Naive thymus-derived CD4-positive, alpha-beta T cell (primary cell): Measurements from ENCODE around the gene ETS2. TPM values are rescaled to one million over a fixed set of nuclear protein-coding genes. Genes with fewer than 3 reads are reported as not detected.

Experiments used
- ATAC-seq: fragments of 150-1000 bp; cut with Tn5 transposase; 2 replicates; pipeline ENCODE4 v1.10.0; 2021; ENCODE audit warnings: mild to moderate bottlenecking, moderate library complexity
- CTCF ChIA-PET: fragments of 350-600 bp; sonication (Branson Sonifier 250); formaldehyde crosslinking; loops from one replicate; lab custom pipeline; 2021; ENCODE audit warnings: antibody characterized with exemption; lab: Charles Lee
- POLR2A ChIA-PET: fragments of 350-600 bp; sonication (Branson Sonifier 250); formaldehyde crosslinking; loops from one replicate; lab custom pipeline; 2021; ENCODE audit warnings: antibody characterized with exemption, inconsistent platforms; lab: Charles Lee
- DNase-seq, 9 donors: peaks; one replicate each; pipeline versions ENCODE4 v3.0.0 to v3.0.0-alpha.2; 2020 to 2022; ENCODE audit warnings: mixed read lengths in 1 of 9
- H3K27ac ChIP-seq: one replicate; pipeline ENCODE4 v1.7.0; 2013; ENCODE audit warnings: mild to moderate bottlenecking, low read depth, low read length, moderate library complexity
- H3K27me3 ChIP-seq, 2 donors: one replicate each; pipeline ENCODE4 v1.7.0; 2013; ENCODE audit warnings: low read length in 2 of 2, mild to moderate bottlenecking in 2 of 2, moderate library complexity in 2 of 2; ENCODE audit not compliant: control insufficient read depth in 2 of 2, insufficient read depth in 2 of 2
- H3K36me3 ChIP-seq, 3 experiments: 1 replicate in 2 of 3; 2 replicates in 1 of 3; pipeline ENCODE4 v1.7.0; 2013; ENCODE audit warnings: low read length in 3 of 3, mild to moderate bottlenecking in 3 of 3, moderate library complexity in 1 of 3; ENCODE audit not compliant: insufficient read depth in 3 of 3, control insufficient read depth in 2 of 3
- H3K4me1 ChIP-seq, 2 donors: one replicate each; pipeline ENCODE4 v1.7.0; 2013; ENCODE audit warnings: low read length in 2 of 2, mild to moderate bottlenecking in 2 of 2, moderate library complexity in 1 of 2; ENCODE audit not compliant: control insufficient read depth in 2 of 2, insufficient read depth in 2 of 2
- H3K4me3 ChIP-seq: 2 replicates; pipeline ENCODE4 v1.7.0; 2013; ENCODE audit warnings: mild to moderate bottlenecking, low read length
- H3K9me3 ChIP-seq, 3 experiments: 1 replicate in 2 of 3; 2 replicates in 1 of 3; pipeline ENCODE4 v1.7.0; 2013; ENCODE audit warnings: low read length in 3 of 3; ENCODE audit not compliant: control insufficient read depth in 2 of 3
- H3K27ac Mint-ChIP-seq, 9 donors: one replicate each; pipeline ENCODE4 v1.8.0; 2020 to 2022; ENCODE audit warnings: mixed read lengths in 9 of 9, mild to moderate bottlenecking in 8 of 9, moderate library complexity in 5 of 9, inconsistent platforms in 2 of 9
- H3K27me3 Mint-ChIP-seq, 5 donors: one replicate each; pipeline ENCODE4 v1.8.0; 2021 to 2022; ENCODE audit warnings: mixed read lengths in 5 of 5, mild to moderate bottlenecking in 1 of 5
- H3K36me3 Mint-ChIP-seq, 5 donors: one replicate each; pipeline ENCODE4 v1.8.0; 2020 to 2022; ENCODE audit warnings: mixed read lengths in 5 of 5, mild to moderate bottlenecking in 3 of 5, inconsistent platforms in 1 of 5
- H3K4me1 Mint-ChIP-seq, 7 donors: one replicate each; pipeline ENCODE4 v1.8.0; 2020 to 2022; ENCODE audit warnings: mixed read lengths in 7 of 7, mild to moderate bottlenecking in 3 of 7, inconsistent platforms in 1 of 7
- H3K4me3 Mint-ChIP-seq, 10 donors: one replicate each; pipeline ENCODE4 v1.8.0; 2020 to 2022; ENCODE audit warnings: mild to moderate bottlenecking in 10 of 10, mixed read lengths in 10 of 10, moderate library complexity in 6 of 10, inconsistent platforms in 2 of 10
- H3K9me3 Mint-ChIP-seq, 11 donors: one replicate each; pipeline ENCODE4 v1.8.0; 2020 to 2022; ENCODE audit warnings: mixed read lengths in 11 of 11, mild to moderate bottlenecking in 4 of 11, inconsistent platforms in 1 of 11, moderate library complexity in 1 of 11
- intact Hi-C, 2 donors: fragments of 100-400 bp; cut with micrococcal nuclease; formaldehyde crosslinking; loops; one replicate each; pipeline ENCODE4 v1.15.1; 2023
- polyA plus RNA-seq, 2 donors: library from polyadenylated mRNA; unstranded; fragments of 300-500 nt; fragmentation: Illumina TruSeq; gene quantifications; one replicate each; pipeline ENCODE4 v1.2.3, GENCODE V29; 2021
- total RNA-seq, 6 experiments: library from RNA in 5 of 6; stranded (reverse) in 5 of 6; gene quantifications; 1 replicate in 5 of 6; 2 replicates in 1 of 6; pipeline ENCODE4 v1.2.3 and lab custom pipeline; 2021 to 2026

Gene ETS2
- total and polyA plus RNA-seq, 7 experiments from 2014 or later: 3.4 to 61.1 (median 17.1) TPM

- no peak overlapping the region for H3K4me3 Mint-ChIP-seq
- peaks cover 0 to 2% (median 0%) of the 10 kb centered on the region in 11 donors for H3K9me3 Mint-ChIP-seq
- H3K27ac ChIP-seq: no peak overlapping the region
- H3K4me3 ChIP-seq: no peak overlapping the region
- ATAC-seq (no peak), DNase-seq (no peak)
- no peaks in the 10 kb centered on the region for H3K36me3 ChIP-seq
- ChIA-PET POLR2A (no interaction called here), CTCF (no interaction called here)
- no peaks in the 10 kb centered on the region for H3K9me3 ChIP-seq
- H3K27me3 ChIP-seq: peaks cover 0 to 4% of the 10 kb centered on the region in 2 donors
- no peak overlapping the region for H3K27ac Mint-ChIP-seq
- H3K36me3 Mint-ChIP-seq: no peaks in the 10 kb centered on the region
- H3K4me1 ChIP-seq: no peaks in the 10 kb centered on the region
- peaks cover 3 to 26% (median 11%) of the 10 kb centered on the region in 5 donors for H3K27me3 Mint-ChIP-seq
- peaks cover 0 to 4% (median 0%) of the 10 kb centered on the region in 7 donors for H3K4me1 Mint-ChIP-seq
- intact Hi-C loops: no loop called here
Measured at GRCh38 chr21:38863843-38864363, 58.2 kb downstream of the ETS2 start.

- no peaks in the 10 kb centered on the region for H3K9me3 ChIP-seq
- no peak overlapping the region for H3K4me3 ChIP-seq
- CTCF ChIA-PET: no interaction called here
- H3K36me3 ChIP-seq: no peaks in the 10 kb centered on the region
- intact Hi-C loops: no loop called here
- H3K27me3 Mint-ChIP-seq: peaks cover 3 to 26% (median 8%) of the 10 kb centered on the region in 5 donors
- H3K36me3 Mint-ChIP-seq: no peaks in the 10 kb centered on the region
- H3K4me3 Mint-ChIP-seq: no peak overlapping the region
- peaks cover 0 to 5% (median 0%) of the 10 kb centered on the region in 7 donors for H3K4me1 Mint-ChIP-seq
- H3K27ac Mint-ChIP-seq: no peak overlapping the region
- ATAC-seq: no peak
- POLR2A ChIA-PET: no interaction called here
- H3K27ac ChIP-seq: no peak overlapping the region
- peaks cover 0 to 2% (median 0%) of the 10 kb centered on the region in 11 donors for H3K9me3 Mint-ChIP-seq
- H3K27me3 ChIP-seq: peaks cover 0 to 4% of the 10 kb centered on the region in 2 donors
- no peaks in the 10 kb centered on the region for H3K4me1 ChIP-seq
- DNase-seq: no peak
Measured at GRCh38 chr21:38864964-38865363, 59.2 kb downstream of the ETS2 start.

- Mint-ChIP-seq H3K36me3 (no peaks in the 10 kb centered on the region), H3K27ac (no peak overlapping the region), H3K9me3 (peaks cover 0 to 2% (median 0%) of the 10 kb centered on the region in 11 donors), H3K4me1 (peaks cover 0 to 4% (median 0%) of the 10 kb centered on the region in 7 donors), H3K27me3 (peaks cover 9 to 30% (median 14%) of the 10 kb centered on the region in 5 donors), H3K4me3 (no peak overlapping the region)
- H3K36me3 ChIP-seq: no peaks in the 10 kb centered on the region
- no peak overlapping the region for H3K4me3 ChIP-seq
- no peaks in the 10 kb centered on the region for H3K4me1 ChIP-seq
- POLR2A ChIA-PET: interaction anchor here (0.6 kb wide), 1 partner anchor 108 kb away, joined by 3 read pairs; no protein-coding TSS in a partner anchor
- ATAC-seq (no peak), DNase-seq (no peak)
- no peak overlapping the region for H3K27ac ChIP-seq
- peaks cover 0 to 4% of the 10 kb centered on the region in 2 donors for H3K27me3 ChIP-seq
- CTCF ChIA-PET: no interaction called here
- no peaks in the 10 kb centered on the region for H3K9me3 ChIP-seq
- intact Hi-C loops: no loop called here
Measured at GRCh38 chr21:38869196-38869595, 63.5 kb downstream of the ETS2 start.

GRCh38 chr21:38869946-38870345 lies 64.2 kb downstream of the ETS2 start:
- no peaks in the 10 kb centered on the region for H3K36me3 Mint-ChIP-seq
- Histone ChIP-seq H3K27ac (no peak overlapping the region), H3K4me1 (no peaks in the 10 kb centered on the region), H3K9me3 (no peaks in the 10 kb centered on the region), H3K36me3 (no peaks in the 10 kb centered on the region), H3K27me3 (peaks cover 0 to 4% of the 10 kb centered on the region in 2 donors), H3K4me3 (no peak overlapping the region)
- ChIA-PET POLR2A (interaction anchor here (0.6 kb wide), 1 partner anchor 108 kb away, joined by 3 read pairs; no protein-coding TSS in a partner anchor), CTCF (no interaction called here)
- H3K4me1 Mint-ChIP-seq: peaks cover 0 to 4% (median 0%) of the 10 kb centered on the region in 7 donors
- H3K27me3 Mint-ChIP-seq: peaks cover 9 to 31% (median 14%) of the 10 kb centered on the region in 5 donors
- intact Hi-C loops: no loop called here
- H3K27ac Mint-ChIP-seq: no peak overlapping the region
- H3K9me3 Mint-ChIP-seq: peaks cover 0 to 2% (median 0%) of the 10 kb centered on the region in 11 donors
- ATAC-seq: no peak
- DNase-seq: no peak
- no peak overlapping the region for H3K4me3 Mint-ChIP-seq
